Stimulated activated CD8-positive, alpha-beta memory T cell treated with anti-CD3 and anti-CD28 coated beads, Interleukin-15, amount 100 ng/mL, for 24 hours (primary cell): ENCODE data around the gene ZNF423.
"Not testable (repeated sequence)": the region's sequence is repeated elsewhere in the genome, so short reads cannot be mapped to it uniquely, and the experiment has no call there.

Source experiments
- DNase-seq: peaks from one replicate; pipeline ENCODE4 v3.0.0-alpha.2; 2020; ENCODE audit warnings: low read depth

ZNF423 gene

DNA sequence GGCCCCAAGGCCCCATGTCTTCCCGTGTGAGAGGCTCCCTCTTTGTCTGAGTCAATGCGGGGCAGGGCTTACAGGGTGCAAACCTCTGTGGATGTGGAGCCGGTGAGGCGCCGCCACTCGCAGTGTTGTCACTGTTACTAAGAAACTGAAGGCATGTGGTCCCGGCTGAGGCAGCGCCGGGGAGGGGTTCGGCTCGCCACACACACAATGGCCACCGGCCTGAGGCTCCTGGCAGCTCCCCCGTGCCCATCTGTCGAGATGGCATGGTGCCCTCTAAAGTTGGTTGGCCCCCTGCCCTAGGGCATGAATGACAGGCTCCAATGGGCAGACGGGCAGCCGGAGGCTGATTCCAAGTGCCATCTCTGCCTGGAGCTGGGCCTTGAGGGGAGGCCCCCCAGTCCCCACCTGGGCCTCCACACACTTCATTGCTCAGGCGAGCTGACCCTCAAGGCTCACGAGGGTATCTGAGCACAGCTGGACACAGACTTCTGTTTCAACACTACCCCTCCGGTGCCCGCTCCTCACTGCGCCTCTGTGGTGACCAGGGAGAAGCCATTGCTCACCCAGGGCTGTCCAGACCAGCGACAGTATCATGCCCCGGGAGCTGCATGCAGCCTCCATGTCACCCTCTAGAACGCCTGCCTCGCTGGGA is 345.1 kb downstream of the ZNF423 start:
- DNase-seq: no peak

DNA sequence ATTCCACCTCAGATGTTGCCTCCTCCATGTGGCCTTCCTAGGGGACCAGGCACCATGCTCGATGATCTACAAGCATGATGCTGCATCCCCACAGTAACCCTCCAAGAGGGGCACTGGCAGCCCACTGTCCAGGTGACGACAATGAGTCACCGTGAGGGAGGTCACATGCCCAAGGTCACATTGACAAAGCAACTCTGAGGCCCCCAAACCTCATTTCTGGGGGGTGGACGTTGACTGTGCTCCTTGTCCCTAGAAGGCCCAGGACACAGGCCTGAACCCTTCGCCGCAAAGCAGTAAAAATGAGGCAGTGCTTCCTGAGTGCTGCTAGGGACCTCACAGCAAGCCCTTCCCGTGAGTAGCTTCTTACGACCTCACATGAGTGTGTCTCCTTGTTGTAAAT is 345.8 kb downstream of the ZNF423 start:
- DNase-seq: no peak

DNA sequence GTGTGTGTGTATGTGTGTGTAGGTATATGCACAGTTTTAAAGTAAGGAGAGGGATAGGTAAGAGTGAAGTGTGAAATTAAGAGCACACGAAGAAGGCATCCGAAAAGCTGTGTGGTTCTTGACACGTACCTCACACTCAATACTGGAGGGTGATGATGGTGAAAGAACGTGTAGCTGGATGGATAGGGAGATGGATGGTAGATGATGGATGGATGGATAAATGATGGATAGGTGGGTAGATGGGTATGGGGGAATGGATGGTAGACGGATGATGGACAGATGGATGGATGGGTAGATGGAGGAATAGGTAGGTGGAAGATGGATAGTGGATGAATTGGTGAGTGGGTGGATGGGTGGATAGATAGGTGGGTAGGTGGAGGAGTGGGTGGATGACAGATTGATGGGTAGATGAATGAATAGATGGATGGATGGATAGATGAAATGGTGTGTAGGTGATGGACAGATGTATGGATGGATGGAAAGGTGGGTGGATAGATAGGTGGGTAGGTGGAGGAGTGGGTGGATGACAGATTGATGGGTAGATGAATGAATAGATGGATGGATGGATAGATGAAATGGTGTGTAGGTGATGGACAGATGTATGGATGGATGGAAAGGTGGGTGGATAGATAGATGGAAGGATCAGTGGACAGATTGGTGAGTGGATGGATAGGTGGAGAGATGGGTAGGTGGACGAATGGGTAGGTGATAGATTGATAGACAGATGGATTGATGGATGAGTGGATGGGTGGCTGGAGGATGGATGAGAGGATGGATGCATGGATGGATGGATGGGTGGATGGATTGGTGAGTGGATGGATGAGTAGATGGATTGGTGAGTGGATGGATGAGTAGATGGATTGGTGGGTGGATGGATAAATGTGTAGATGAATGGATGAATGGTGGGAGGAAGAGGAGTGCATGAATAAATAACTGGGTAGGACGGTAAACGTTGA is 349.6 kb downstream of the ZNF423 start:
- not testable (repeated sequence) for DNase-seq

DNA sequence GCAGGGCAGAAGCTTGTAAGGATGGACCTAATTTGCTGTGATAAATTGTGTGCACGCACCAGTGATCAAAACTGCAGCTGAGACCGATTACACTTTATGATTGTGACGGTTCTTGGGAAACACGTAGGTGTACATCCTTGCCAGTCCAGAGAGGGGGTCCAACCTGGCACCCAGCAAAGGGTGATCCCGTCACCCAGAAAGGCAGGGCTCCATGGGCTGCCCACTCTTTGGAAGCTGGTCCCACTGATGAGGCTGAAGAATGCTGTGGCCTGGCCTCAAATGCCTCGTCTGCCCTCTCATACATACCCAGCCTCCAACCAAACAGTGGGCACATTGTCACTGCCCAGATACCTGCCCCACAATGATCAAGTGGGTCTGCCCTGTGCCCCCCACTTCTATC is 350.4 kb downstream of the ZNF423 start:
- DNase-seq: no peak

DNA sequence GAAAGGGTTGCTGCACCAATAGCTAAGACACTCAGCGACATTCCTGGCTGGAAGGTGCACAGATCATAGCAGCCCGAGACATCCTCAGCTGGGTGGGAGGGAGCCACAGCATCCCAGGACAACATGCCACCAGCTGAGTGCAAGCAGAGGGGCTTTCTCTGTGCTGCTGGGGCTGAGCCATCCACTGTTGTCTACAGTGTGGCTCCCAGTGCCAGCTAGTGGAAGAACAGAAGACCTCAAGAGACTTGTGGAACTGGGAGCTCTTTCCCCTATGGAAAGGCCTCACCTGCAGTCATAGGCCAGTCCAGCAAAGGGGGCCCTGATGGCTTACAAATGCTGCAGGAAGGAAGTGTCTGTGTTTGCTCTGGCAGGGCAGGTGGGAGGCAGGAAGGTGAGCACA is 351.3 kb downstream of the ZNF423 start:
- DNase-seq: no peak

DNA sequence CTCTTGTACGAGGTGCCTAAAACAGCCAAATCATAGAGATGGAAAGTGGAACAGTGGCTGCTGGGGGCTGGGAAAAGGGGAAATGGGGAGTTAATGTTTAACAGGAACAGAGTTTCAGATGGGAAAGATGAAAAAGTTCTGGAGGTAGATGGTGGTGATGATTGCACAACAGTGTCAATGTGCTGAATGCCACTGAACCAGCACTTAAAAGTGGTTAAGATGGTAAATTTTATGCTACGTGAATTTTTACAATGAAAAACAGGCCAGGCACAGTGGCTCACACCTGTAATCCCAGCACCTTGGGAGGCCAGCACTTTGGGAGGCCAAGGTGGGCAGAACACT is 351.9 kb downstream of the ZNF423 start:
- DNase-seq: no peak

DNA sequence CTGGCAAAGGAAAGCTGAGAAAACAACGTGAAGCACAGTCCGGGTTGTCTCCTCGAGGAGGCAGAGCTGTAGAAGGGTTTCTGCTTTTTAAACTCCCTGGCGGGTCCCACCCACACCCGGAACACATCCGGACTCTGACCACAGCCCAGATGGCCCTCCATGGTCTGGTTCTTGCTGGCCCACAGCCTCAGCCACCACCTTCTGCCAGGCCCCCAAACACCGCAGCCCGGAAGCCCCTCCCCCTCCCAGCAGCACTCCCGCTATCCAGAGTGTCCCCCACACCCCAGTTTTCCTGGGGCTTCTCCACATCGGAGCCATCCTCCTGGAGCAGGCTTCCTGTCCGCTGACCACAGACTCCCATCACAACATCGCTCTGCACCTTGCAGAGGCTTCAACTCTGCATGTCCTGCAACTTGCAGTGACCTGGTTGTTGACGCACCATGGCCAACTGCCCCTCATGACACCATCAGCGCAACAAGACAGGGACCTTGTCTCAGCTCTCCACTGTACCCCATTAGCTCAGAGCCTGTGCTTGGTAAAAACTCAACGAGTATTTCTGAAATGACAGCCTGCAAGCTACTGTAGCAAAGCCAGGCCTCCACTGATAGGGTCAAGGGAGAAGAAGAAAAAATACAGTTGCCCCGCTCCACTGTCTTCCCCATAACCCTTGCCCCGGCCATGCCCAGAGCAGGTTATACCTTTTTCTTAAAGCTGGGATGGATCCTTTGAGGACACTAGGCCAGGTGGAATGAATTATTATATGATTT is 352.5 kb downstream of the ZNF423 start:
- no peak for DNase-seq

DNA sequence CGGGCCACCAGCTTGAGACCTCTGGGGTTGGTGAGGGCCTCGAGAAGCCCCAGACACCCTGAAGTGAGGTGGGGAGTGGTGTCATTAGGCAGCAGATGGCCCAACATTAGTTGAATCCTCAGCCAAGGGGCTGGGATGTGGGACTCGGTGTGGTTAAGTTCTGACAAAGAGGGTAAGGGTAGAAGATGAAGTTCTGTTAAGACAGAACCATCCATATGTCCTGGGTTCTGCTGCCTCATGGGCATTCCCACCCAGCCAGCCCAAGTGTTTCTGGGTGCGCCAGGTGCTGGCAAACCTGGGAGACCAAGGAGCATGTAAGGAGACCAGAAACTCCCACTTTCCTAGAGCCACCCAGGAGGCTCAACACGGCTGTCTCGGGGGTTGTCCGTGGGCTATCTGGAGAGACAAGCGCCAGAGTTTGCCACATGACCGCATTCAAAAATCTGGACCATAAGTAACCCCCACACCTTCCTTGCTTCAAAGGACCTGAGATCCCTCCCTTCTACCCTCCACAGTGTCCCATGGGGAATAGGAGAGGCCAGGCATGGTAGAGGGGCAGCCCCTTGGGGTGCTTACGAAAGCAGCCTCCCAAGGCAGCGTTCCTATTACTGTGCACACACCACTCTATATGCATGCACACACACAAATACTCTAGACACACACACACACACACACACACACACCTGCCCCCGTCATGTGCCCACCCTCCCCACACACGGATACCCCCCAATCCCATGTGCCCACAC is 353.6 kb downstream of the ZNF423 start:
- no peak for DNase-seq

DNA sequence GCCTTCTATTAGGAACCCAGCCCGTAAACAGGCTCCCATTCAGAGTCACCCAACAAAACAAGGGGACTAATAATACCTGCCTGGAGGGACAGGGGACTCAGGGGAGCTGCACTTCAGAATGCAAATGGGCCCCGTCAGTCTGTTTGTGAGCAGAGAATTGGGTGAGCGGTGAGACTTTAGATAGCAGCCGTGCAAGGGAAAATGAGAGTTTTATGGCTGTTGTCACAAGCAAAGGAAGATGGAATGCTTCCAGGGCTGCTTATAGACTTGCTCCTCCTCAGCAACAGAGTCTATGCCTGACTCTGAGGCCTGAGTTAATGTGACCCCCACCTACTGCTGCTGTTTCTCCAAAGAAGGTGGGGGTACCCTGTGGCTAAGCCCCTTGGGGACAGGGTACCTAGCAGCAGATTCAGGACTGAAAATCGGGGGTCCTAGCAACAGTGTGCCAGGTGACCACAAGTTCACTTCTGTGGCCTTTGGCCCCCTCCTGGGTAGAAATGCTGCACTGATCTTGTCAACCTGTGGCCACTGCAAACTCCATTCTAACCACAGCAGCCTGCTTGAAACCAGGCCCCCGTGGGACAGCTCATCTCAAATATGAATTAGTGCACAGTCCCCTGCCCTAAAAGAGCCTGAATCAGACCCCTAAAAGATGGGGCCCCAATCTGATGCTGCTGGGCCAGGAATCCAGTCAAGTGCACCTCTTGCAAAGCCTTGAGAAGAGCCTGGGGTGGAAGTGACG is 355.9 kb downstream of the ZNF423 start:
- DNase-seq: no peak

DNA sequence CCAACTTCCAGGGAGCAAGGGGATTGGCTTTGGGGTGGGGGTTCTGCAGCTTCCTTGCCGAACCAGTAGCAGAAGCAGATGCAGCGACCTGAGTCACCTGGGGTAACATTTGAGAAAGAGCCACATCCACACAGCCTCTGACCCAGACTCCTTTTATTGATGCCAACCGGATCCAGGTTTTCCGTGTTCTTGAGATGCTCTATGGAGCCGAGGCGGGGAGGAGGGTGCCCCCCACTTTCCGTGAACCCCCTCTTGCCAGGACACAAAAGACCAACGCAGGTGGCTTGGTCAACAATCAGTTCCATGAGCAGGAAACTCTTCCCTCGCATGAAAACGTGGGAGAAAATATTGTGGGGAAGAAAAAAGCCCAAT is 356.5 kb downstream of the ZNF423 start:
- DNase-seq: no peak

DNA sequence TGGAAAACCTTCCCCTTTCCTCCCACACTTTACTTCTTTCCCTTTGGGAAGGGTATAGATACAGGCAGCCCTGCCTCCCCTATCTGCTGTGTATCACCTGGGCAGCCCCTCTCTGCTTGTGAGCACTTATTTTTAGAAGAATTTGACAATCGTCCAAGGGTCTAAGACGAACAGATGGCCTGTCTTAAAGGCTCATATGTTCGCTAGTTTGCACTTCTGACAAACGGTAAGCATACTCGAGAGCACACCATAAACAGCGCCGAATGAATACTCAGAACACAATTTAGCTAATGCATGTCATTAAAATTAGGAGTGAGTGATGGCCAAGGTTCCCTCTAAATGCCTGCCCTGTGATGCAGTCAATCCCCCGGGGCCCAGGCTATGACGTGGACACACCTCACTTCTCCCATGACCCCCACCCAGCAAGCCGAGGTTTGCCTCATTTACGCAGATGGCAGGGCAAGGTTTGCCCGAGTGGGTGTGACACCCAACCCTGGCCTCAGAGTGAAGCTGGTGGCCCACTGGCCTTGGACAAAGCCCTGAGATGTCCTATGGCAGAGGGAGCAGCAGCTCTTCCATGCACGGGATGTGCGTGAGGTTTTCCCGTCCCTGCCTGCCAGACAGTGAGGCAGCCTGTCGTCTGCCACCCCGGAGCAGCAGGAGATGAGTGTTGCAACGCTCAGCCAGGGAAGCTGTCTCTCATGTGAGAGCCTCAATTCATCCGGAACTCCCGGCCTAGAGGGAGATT is 357.1 kb downstream of the ZNF423 start:
- DNase-seq: no peak

DNA sequence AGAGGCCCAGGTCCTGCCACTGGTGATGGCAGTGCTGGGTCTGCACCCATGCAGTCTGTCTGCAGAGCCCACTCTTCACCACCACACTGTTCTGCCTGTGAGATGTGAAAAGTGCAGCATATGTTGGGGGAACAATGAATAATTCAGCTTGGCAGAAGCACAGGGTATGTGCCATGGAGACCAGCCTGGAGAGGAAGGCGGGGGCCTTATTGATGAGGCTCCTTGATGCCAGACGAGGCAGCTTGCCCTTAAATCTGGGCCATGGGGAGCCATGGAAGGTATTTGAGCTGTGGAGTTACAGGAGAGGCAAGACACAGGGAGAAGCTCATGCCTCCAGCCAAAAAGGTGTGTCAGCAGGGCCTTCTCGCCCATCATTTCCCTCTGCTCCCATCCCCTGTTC is 357.6 kb downstream of the ZNF423 start:
- DNase-seq: no peak

DNA sequence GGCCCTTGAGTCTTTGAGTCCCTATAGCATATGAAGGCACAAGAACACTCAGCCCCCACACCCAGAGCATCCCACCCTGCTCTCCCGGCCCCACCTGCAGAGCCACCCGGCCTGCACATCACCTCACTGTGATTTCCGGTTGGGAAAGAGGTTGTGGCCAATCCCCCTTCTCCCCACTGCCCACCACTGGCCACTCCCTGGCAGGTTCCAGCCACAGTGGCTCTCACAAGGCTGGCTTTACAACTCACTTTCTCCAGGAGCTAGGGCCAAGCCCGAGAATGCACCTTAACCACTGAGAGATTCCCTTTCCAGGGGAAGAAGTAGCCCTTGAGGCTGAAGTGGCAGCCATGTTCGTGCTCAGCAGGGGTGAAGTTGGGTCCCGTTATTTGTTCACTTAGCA is 358.4 kb downstream of the ZNF423 start:
- DNase-seq: no peak

DNA sequence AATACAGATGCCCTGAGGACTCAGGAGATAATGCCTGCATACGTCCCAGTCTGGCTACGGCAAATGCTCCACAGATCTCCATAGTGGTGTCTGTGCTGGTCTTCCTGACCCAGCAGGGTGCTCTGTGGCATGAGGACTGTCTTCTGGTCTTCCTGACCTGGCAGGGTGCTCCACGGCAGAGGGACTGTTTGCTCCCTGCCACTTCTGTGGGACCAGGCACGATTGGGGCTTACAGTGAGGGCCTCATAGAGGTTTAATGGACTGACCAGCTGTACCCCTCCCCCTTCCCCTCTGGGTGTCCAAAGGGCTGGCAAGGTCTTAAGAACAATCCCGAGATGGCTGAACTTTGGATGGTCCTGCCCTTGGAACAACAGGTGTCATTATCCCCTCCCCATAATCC is 359.3 kb downstream of the ZNF423 start:
- DNase-seq: no peak

DNA sequence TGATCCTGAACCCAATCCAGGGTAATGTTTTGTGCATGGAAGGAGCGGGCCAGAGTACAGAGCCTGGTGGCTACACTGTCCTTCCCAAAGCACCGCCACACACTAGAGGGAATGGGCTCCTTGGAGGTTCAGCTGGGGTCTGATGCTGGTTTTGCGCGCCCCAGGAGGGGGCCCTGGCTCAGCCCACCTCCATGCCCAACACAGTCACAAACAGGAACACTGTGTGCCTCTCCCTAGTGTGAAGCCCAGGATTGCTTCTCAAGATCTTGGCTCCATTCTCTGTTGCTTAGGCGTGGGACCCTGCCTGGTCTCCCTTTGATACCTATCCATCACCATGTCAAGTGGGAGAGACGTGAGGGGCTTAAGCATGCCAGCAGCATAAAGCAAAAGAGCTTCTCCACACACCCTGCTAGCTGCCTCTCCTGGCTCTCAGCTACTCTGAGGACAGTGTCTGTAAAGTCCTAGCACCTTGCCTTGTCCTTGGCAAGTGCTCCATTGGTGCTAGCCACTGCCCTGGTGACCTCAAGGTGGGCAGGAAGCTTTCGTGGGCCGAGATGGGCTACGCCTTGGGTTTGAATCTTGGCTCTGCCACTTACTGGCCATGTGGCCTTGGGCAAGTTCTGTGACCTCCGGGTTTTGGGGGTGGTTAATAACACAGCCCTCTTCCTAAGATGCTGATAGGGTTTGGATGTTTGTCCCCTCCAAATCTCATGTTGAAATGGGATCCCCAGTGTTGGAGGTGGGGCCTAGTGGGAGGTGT is 360.1 kb downstream of the ZNF423 start:
- no peak for DNase-seq

DNA sequence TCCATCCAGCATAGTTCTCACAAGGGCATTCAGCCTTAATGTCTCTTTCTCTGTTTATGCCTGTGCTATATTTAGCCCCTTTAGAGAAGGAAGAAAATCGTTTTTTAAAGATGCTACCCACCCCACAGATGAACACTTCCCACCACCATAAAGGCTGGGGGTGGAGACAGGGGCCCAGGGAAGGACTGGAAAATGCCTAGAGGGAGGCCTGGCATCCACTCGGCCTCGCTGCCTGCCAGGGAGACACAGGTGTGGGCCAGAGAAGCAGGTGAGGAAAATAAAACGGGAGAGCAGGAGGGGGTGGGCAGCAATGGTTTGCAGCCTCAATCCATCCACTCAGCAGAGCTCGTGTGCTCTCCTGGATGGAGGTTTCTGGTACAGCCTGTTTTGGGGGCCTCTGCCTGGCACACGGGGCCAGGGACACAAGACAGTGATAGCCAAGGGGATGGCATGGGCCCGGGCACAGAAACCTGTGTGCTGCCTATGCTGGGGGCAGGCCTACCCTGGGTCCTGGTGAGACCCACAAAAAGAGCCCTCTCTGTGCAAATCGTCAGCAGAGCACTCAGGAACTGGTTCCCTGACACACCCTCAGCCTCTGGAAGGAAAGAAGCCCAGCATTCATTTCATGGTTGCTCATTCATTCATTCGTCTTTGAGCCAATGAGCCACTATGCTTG is 360.9 kb downstream of the ZNF423 start:
- no peak for DNase-seq

DNA sequence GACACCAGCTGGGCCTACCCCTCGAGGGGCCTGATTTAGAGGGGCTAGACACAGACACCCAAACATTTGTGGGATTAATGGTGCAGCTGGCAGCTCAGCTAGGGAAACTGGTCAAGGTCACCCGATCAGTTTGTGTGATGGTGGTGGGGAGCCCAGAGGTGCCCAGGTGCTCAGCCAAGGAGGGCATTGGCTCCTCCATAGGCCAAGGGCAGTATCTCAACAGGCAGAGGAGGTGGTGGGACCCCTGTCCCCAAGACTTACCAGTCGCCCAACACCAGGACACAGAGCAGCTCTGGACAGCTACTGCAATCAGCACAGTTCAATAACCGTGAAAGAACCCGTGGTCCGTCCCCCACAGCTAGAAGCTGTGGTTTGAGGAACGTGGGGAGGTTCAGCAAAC is 361.4 kb downstream of the ZNF423 start:
- no peak for DNase-seq

DNA sequence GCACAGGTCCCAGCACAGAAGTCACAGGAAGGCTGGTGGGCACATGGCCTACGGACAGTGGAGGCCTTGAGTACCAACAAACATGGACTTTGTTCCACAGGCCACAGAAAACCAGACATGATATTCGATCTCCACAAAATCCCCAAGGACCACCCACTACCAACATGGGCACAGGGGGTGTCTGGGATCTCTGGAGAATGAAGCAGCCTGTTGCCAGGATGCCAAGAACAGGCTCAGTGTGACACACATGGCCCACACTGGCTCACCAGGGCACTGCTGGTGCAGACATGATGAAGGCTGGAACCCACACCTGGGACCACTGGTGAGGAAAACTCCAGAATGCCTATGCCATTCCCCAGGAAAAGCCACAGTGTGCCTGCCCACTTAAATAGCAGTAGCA is 362.1 kb downstream of the ZNF423 start:
- no peak for DNase-seq

DNA sequence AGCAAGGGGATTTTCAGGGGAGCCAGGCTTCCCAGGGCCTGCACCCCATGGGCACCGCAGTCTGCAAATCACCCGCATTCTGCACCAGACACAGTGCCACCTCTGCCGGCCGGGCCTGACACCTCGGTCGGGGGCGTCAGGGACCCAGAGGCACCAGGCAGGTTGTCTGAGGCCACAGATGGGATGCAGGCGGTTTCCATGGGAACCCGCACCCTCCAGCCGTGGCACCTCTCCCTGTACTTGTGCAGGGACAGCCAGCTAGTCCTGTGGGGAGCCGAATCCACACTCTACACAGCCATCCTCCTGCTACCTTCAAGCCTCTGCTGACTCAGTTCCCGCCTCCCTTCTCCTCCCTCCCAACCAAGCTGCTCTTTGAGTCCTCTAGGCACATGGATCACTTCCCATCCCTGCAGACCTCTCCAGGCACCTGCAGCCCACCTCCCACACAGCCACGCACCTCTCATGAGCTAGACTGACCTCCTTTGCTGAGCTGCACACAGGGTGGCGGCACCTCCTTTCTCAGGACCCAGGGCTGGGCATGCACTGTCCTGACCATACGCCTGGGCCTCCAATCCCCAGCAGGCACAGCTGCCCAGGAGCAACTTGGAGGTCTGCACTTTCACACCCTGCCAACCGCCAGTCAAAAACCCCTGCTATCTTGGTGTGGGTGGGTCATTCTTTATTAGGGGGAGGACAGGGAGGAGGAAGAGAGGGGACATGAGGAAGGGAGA is 362.9 kb downstream of the ZNF423 start:
- DNase-seq: no peak
